ENCODE results near the gene CCDC182. TPM values are rescaled to one million over a fixed set of nuclear protein-coding genes. Genes with fewer than 3 reads are reported as not detected.

The CCDC182 gene
- total and polyA plus RNA-seq, 10 donors: not detected

DNA sequence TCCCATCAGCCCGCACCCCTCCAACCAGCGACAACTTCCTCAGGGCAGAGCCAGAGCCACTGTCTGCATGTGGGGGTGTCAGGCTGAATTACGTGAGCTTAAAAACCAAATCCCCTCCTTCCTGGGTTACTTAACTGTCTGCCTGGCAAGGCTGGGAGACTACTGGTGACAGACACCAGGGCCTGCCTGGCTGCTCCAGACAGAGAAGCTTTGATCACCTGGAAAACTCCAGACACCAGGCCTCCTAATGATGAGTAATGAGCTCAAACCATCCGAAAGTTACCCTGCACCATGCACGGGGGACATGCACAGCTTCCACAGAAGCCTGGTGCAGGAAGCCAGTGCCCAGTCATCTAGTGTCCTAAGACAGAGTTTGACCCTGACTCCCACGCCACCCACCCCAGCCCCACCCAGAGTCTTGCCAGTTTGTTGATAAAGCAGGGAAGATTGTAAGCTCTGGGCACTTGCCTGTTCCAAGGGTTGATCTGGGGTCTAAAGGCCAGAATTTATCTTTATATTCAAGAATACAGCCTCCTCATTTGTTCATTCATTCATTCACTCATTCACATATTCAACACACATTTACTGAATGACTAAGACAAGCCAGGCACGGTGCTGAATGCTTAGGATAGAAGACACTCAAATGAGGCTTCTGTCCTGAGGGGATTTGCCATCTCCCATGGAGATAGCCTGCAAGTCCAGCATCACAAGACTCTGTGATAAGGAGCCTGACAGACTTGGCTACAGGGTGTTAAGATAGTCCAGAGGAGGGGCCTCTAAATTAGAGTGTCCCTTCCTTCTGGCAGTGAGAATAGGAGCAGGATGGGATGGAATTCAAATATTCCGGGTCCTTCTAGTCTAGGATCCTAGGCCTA is 7.2 kb upstream of the CCDC182 start:
- intact Hi-C loops (cut with DNase I; ENCODE audit: low total_unique reads): no loop called here
- Histone ChIP-seq H3K4me3 (no peak overlapping the region), H3K9me3 (no peaks in the 10 kb centered on the region), H3K27me3 (replicated peaks in 1 of 7) (no peaks in the 10 kb centered on the region), H3K36me3 (no peaks in the 10 kb centered on the region), H3K4me1 (peaks cover 0 to 32% (median 10%) of the 10 kb centered on the region in 6 donors), H3K27ac (peak overlapping the region in 3 of 8 donors; percentile 3 to 52 (median 11))
- DNase-seq: no peak
- no peak for TF ChIP-seq POLR2A (IDR thresholded peaks at IDR 0.05)
- no peak for TF ChIP-seq POLR2AphosphoS5 (IDR thresholded peaks at IDR 0.05)
- TF ChIP-seq, protein P1, sequence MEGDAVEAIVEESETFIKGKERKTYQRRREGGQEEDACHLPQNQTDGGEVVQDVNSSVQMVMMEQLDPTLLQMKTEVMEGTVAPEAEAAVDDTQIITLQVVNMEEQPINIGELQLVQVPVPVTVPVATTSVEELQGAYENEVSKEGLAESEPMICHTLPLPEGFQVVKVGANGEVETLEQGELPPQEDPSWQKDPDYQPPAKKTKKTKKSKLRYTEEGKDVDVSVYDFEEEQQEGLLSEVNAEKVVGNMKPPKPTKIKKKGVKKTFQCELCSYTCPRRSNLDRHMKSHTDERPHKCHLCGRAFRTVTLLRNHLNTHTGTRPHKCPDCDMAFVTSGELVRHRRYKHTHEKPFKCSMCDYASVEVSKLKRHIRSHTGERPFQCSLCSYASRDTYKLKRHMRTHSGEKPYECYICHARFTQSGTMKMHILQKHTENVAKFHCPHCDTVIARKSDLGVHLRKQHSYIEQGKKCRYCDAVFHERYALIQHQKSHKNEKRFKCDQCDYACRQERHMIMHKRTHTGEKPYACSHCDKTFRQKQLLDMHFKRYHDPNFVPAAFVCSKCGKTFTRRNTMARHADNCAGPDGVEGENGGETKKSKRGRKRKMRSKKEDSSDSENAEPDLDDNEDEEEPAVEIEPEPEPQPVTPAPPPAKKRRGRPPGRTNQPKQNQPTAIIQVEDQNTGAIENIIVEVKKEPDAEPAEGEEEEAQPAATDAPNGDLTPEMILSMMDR (IDR thresholded peaks at IDR 0.05 in 8 of 11, conservative IDR thresholded peaks at IDR 0.05 in 3 of 11): no peak
- 68 to 84% (median 77%) methylated on average over 7 to 8 of the region's 8 CpGs for WGBS, 5 donors

GRCh38 chr17:57751348-57751971 is 6.4 kb upstream of the CCDC182 start:
- no peak for DNase-seq
- WGBS, 5 donors: 69 to 86% (median 81%) methylated on average over 8 of the region's 8 CpGs
- intact Hi-C loops (cut with DNase I; ENCODE audit: low total_unique reads): no loop called here

GRCh38 chr17:57750895-57751294 is 5.8 kb upstream of the CCDC182 start:
- H3K4me3 ChIP-seq: no peak overlapping the region
- WGBS, 5 donors: 75 to 87% (median 81%) methylated on average over 7 to 8 of the region's 8 CpGs
- H3K9me3 ChIP-seq: no peaks in the 10 kb centered on the region
- H3K4me1 ChIP-seq: peaks cover 0 to 33% (median 10%) of the 10 kb centered on the region in 6 donors
- no peak for DNase-seq
- intact Hi-C loops (cut with DNase I; ENCODE audit: low total_unique reads): no loop called here
- H3K27ac ChIP-seq: peak overlapping the region in 5 of 8 donors; percentile 4 to 52 (median 17)
- no peaks in the 10 kb centered on the region for H3K27me3 ChIP-seq (replicated peaks in 1 of 7)
- TF ChIP-seq POLR2AphosphoS5 (IDR thresholded peaks at IDR 0.05): peak in 1 of 3 donors; percentile 46
- TF ChIP-seq, protein P1 (IDR thresholded peaks at IDR 0.05 in 8 of 11, conservative IDR thresholded peaks at IDR 0.05 in 3 of 11): no peak
- no peaks in the 10 kb centered on the region for H3K36me3 ChIP-seq

More at GRCh38 chr17:57751348-57751971, 6.4 kb upstream of the CCDC182 start:
- H3K27me3 ChIP-seq (replicated peaks in 1 of 7): no peaks in the 10 kb centered on the region
- H3K4me3 ChIP-seq: no peak overlapping the region
- H3K9me3 ChIP-seq: no peaks in the 10 kb centered on the region
- H3K36me3 ChIP-seq: no peaks in the 10 kb centered on the region
- no peak for TF ChIP-seq POLR2A (IDR thresholded peaks at IDR 0.05)
- TF ChIP-seq, protein P1 (IDR thresholded peaks at IDR 0.05 in 8 of 11, conservative IDR thresholded peaks at IDR 0.05 in 3 of 11): no peak
- no peak for TF ChIP-seq POLR2AphosphoS5 (IDR thresholded peaks at IDR 0.05)
- peaks cover 0 to 33% (median 10%) of the 10 kb centered on the region in 6 donors for H3K4me1 ChIP-seq
- peak overlapping the region in 4 of 8 donors; percentile 13 to 52 (median 24) for H3K27ac ChIP-seq

Measured in spleen (tissue), 11 donors.